HG03460 (cell line): ENCODE data around the gene HOXB7.

Experiments
- ATAC-seq: cut with Tn5 transposase; IDR thresholded peaks from one replicate; pipeline ENCODE4 v1.9.1; 2021; ENCODE audit not compliant: unreplicated experiment

Gene HOXB7

GRCh38 chr17:48611213-48611612, 396 bp upstream of the HOXB7 start:
- no peak for ATAC-seq

- ATAC-seq: no peak
Measured at GRCh38 chr17:48609759-48610281, 997 bp downstream of the HOXB7 start.

GRCh38 chr17:48609033-48609432, 1.8 kb downstream of the HOXB7 start:
- ATAC-seq: no peak

- ATAC-seq: no peak
Measured at GRCh38 chr17:48608494-48608834, 2.4 kb downstream of the HOXB7 start.

- no peak for ATAC-seq
Measured at GRCh38 chr17:48606892-48607614, 3.8 kb downstream of the HOXB7 start.

- no peak for ATAC-seq
Measured at GRCh38 chr17:48605991-48606891, 4.6 kb downstream of the HOXB7 start.

GRCh38 chr17:48605409-48605919, 5.4 kb downstream of the HOXB7 start:
- no peak for ATAC-seq

- ATAC-seq: no peak
Measured at GRCh38 chr17:48604770-48605329, 6.0 kb downstream of the HOXB7 start, which contains the start of gene HOXB6. Gene HOXB6, minus strand, starts transcription at chr17:48604986. Its CDS starts 6,836 bp downstream, at chr17:48598150.

GRCh38 chr17:48603959-48604769, 6.7 kb downstream of the HOXB7 start:
- no peak for ATAC-seq

GRCh38 chr17:48601539-48602425, 9.0 kb downstream of the HOXB7 start:
- no peak for ATAC-seq

- ATAC-seq: no peak
Measured at GRCh38 chr17:48601207-48601538, 9.6 kb downstream of the HOXB7 start.

GRCh38 chr17:48600244-48601098, 10.3 kb downstream of the HOXB7 start:
- ATAC-seq: no peak

GRCh38 chr17:48599354-48599753, 11.5 kb downstream of the HOXB7 start:
- no peak for ATAC-seq

- no peak for ATAC-seq
Measured at GRCh38 chr17:48598736-48599135, 12.1 kb downstream of the HOXB7 start.

GRCh38 chr17:48597778-48598631, 12.8 kb downstream of the HOXB7 start:
- ATAC-seq: no peak

- no peak for ATAC-seq
Measured at GRCh38 chr17:48597528-48597777, 13.4 kb downstream of the HOXB7 start.

- no peak for ATAC-seq
Measured at GRCh38 chr17:48596735-48597527, 13.9 kb downstream of the HOXB7 start.
